LNCAP (cell line): Measurements from ENCODE around the gene FGD3.

Source experiments
- CTCF ChIP-seq: fragments of 450-650 bp; IDR thresholded peaks from 2 replicates; pipeline ENCODE4 v1.5.1; 2017; ENCODE audit warnings: mild to moderate bottlenecking

FGD3 gene

DNA sequence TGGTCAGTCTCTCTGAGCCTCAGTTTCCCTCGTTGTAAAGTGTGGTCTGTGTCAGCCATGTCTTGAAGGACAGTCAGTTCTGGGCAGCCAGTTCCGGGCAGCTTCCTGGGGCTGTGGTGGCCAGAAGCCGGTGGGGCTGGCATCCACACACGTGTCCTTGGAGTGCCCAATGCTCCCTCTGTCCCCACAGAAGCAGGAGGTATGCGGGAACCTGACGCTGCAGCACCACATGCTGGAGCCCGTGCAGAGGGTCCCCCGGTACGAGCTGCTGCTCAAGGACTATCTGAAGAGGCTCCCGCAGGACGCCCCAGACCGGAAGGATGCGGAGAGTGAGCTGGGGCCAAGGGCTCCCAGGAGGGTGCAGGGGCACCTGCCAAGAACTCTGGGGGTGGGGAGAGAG, 62.7 kb downstream of the FGD3 start:
- no peak for TF ChIP-seq CTCF

DNA sequence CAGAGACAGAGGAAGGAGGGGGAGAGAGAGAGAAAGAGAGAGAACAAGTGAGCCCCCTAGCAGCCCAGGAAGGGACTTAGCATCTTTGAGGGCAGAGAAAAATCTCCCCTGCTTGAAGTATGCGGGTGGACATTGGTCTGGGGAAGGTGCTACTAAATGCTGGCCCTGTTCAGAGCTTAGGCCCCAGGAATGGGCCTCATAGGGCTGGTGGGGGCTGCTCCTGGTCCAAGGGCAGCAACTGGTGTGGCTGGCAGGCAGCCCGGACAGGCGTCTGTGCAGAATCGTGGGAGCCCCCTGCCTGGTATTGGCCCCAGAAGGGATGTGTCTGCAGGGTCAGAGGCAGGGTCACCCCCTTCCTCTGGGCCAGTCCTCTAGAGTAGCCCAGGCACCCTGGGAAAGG, 63.4 kb downstream of the FGD3 start:
- TF ChIP-seq CTCF, result no peak

- no peak for TF ChIP-seq CTCF
Measured at GRCh38 chr9:93011114-93011513, 63.8 kb downstream of the FGD3 start.

DNA sequence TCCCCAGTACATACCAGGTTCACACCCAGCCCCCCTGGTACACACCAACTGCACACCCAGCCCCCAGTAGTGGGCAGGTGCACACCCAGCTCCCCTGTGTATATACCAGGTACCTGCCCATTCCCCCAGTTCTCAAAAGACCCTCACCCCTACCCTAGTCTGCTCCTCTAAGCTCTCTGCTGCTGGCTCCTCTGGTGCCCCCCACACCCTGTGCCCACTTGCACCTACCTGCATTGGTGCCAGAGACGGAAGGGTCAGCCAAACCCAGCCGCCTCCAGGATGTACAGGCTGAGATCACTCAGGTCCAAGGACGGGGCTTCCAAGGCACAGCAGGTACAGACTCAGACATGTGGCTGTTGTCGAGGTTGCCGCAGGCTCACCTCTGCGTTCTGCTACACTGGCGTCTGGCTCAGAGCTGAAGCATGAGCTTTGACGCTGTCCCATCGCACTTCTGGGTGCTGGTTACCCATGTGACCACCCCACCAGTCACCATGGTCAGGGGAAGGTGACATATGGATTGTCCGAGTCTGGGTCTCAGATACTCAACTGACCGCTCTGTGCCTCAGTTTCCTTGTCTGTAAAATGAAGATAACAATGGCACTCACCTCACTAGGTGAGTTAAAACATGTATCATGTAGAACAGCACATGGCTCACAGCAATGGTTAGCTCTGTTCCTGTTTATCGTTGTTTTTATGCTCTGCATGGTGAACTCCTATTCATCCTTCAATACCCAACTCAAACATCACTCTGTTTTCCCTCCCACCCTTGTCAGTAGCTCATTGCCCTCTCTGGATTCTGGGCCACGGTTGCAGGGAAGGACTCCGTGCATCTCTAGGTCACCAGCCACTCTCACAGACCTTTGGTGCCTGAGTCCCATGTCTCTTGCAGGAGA, 65.9 kb downstream of the FGD3 start:
- no peak for TF ChIP-seq CTCF

GRCh38 chr9:93013856-93014582, 66.7 kb downstream of the FGD3 start:
- TF ChIP-seq CTCF, result no peak

DNA sequence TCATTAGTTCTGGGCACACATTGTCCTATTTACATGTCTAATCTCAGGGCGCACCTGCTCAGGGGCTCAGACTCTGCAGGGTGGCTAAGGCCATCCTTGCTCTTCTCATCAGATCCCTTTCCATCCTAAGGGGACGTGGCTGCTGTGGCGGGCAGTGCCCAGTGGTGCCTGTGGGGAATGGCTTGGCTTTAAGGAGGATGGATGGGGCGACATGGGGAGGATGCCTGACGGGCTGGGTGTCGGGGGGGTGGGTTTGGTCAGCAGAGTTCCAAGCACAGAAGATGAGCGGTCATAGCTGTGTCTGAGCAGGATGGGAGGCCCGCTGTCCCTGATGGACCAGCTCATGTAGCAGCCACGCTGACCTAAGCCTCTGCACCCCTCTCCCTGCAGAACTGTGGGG, 70.3 kb downstream of the FGD3 start:
- TF ChIP-seq CTCF, result no peak

DNA sequence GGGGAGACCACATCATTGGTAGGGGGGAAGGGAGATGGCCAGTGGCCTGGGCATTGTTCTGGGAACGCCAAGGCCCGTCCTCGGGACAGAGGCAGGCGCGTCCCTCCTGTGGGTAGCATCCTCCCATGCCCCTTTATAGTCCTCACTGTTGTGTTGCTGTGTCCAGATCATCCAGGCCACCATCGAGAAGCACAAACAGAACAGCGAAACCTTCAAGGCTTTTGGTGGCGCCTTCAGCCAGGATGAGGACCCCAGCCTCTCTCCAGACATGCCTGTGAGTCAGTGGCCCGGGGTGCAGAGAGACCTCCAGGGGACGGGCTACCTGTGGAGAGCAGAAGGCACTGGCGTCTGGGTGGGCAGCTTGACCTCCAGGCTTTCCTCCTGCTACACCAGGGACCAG, 72.8 kb downstream of the FGD3 start:
- no peak for TF ChIP-seq CTCF
